ENCODE data around the gene CST7. TPM values are rescaled to one million over a fixed set of nuclear protein-coding genes. Genes with fewer than 3 reads are reported as not detected.

CST7 gene
- total and polyA plus RNA-seq, 2 experiments from 2014 or later: not detected

DNA sequence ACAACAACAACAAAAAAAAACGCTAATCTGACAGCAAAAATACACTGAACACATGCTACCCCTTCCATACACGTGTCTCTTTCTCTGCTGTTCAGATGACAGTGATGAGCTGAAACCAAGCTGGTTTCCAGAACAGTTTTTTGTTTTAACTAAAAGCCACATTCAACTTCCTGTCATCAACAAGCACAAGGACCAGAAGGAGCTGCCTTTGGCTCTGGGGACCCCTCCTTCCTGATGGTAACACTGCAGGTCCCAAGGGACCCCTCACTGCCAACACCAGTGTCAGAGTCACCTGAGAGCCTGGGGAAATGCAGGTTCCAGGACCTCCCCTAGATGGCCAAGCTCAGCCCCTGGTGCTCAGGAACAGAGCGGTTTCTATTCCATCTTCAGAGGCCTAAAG is 6.0 kb downstream of the CST7 start:
- Histone ChIP-seq H3K4me3 (no peak overlapping the region), H3K79me2 (replicated peaks; ENCODE audit: insufficient read depth) (no peaks in the 10 kb centered on the region), H3K36me3 (ENCODE audit: insufficient read depth) (no peaks in the 10 kb centered on the region), H3K27me3 (ENCODE audit: insufficient read depth) (no peaks in the 10 kb centered on the region), H3K9me2 (ENCODE audit: insufficient read depth) (no peaks in the 10 kb centered on the region), H2AFZ (no peak overlapping the region), H3F3A (replicated peaks; ENCODE audit: low read depth) (no peaks in the 10 kb centered on the region), H3K4me2 (no peak overlapping the region), H4K20me1 (replicated peaks; ENCODE audit: insufficient read depth) (no peaks in the 10 kb centered on the region; the same call in 1 of the 2 replicates), H3K27ac (ENCODE audit: low read depth) (no peak overlapping the region), H3K4me1 (ENCODE audit: insufficient read depth) (no peaks in the 10 kb centered on the region)
- Mint-ChIP-seq H3K4me1 (peaks cover 9% of the 10 kb centered on the region; the same call in 2 of the 3 replicates), H3K27ac (no peak overlapping the region), H3K36me3 (ENCODE audit: low read depth) (peaks cover 3% of the 10 kb centered on the region; the same call in 1 of the 3 replicates), H3K4me3 (no peak overlapping the region), H3K9me3 (no peaks in the 10 kb centered on the region; the same call in 2 of the 3 replicates), H3K27me3 (ENCODE audit: insufficient read depth, low read depth, poor library complexity) (peaks cover 2% of the 10 kb centered on the region)
- no peak for DNase-seq (ENCODE audit: low spot score)
- ATAC-seq: no peak
- TF ChIP-seq, protein P1, sequence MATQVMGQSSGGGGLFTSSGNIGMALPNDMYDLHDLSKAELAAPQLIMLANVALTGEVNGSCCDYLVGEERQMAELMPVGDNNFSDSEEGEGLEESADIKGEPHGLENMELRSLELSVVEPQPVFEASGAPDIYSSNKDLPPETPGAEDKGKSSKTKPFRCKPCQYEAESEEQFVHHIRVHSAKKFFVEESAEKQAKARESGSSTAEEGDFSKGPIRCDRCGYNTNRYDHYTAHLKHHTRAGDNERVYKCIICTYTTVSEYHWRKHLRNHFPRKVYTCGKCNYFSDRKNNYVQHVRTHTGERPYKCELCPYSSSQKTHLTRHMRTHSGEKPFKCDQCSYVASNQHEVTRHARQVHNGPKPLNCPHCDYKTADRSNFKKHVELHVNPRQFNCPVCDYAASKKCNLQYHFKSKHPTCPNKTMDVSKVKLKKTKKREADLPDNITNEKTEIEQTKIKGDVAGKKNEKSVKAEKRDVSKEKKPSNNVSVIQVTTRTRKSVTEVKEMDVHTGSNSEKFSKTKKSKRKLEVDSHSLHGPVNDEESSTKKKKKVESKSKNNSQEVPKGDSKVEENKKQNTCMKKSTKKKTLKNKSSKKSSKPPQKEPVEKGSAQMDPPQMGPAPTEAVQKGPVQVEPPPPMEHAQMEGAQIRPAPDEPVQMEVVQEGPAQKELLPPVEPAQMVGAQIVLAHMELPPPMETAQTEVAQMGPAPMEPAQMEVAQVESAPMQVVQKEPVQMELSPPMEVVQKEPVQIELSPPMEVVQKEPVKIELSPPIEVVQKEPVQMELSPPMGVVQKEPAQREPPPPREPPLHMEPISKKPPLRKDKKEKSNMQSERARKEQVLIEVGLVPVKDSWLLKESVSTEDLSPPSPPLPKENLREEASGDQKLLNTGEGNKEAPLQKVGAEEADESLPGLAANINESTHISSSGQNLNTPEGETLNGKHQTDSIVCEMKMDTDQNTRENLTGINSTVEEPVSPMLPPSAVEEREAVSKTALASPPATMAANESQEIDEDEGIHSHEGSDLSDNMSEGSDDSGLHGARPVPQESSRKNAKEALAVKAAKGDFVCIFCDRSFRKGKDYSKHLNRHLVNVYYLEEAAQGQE (IDR thresholded peaks at IDR 0.05; ENCODE audit: unreplicated experiment): no peak
- TF ChIP-seq NANOG (IDR thresholded peaks at IDR 0.05; ENCODE audit: borderline replicate concordance): no peak

DNA sequence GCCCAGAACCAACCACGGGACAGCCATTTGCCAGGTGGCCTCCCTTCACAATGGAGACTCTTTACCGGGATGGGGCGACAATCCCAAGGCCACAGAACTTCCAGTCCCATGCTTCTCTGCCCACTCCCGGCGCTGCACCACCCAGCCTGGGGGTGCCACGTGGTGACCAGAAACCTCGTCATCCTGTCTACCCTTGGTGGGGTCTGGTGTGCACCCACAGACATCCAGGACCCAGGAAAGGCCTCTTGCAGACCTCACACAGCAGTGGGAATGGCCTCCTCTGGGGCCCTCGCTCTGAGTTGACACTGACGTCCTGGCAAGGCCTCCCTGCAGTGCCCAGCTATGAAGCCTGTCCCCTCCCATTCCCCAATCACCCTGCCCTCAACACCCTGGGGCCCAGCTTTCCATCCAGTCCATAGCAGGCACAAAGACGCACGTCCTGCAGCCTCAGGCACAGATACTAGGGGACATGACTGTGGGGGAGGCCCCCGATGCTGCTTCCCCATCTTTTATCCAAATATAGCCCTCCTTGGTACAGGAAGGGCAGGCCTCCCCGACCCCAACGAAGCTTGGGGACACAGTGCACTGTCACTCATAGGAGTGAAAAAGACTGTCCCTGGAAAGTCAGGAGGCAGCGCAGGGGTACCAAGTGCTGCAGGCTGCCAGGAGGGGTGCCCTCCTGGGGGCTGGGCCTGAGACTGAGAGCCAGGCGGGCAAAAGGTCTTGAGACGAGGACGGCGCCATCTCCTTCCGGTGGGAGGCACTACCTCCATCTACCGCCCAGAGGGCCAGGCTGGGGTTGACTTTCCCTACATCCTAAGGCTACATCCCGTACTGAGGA is 7.2 kb downstream of the CST7 start:
- Histone ChIP-seq H4K20me1 (replicated peaks; ENCODE audit: insufficient read depth) (no peaks in the 10 kb centered on the region; the same call in 1 of the 2 replicates), H3K9me2 (ENCODE audit: insufficient read depth) (no peaks in the 10 kb centered on the region), H3F3A (replicated peaks; ENCODE audit: low read depth) (no peaks in the 10 kb centered on the region), H3K36me3 (ENCODE audit: insufficient read depth) (no peaks in the 10 kb centered on the region), H3K27me3 (ENCODE audit: insufficient read depth) (no peaks in the 10 kb centered on the region), H3K4me3 (no peak overlapping the region), H2AFZ (no peak overlapping the region), H3K27ac (ENCODE audit: low read depth) (no peak overlapping the region), H3K79me2 (replicated peaks; ENCODE audit: insufficient read depth) (no peaks in the 10 kb centered on the region), H3K4me1 (ENCODE audit: insufficient read depth) (no peaks in the 10 kb centered on the region), H3K4me2 (no peak overlapping the region)
- Mint-ChIP-seq H3K4me3 (no peak overlapping the region), H3K9me3 (no peaks in the 10 kb centered on the region; the same call in 2 of the 3 replicates), H3K4me1 (peaks cover 9% of the 10 kb centered on the region; the same call in 2 of the 3 replicates), H3K27ac (no peak overlapping the region), H3K36me3 (ENCODE audit: low read depth) (peaks cover 3% of the 10 kb centered on the region; the same call in 1 of the 3 replicates), H3K27me3 (ENCODE audit: insufficient read depth, low read depth, poor library complexity) (peaks cover 6% of the 10 kb centered on the region)
- ATAC-seq (no peak), DNase-seq (ENCODE audit: low spot score) (no peak)
- TF ChIP-seq, protein P2, sequence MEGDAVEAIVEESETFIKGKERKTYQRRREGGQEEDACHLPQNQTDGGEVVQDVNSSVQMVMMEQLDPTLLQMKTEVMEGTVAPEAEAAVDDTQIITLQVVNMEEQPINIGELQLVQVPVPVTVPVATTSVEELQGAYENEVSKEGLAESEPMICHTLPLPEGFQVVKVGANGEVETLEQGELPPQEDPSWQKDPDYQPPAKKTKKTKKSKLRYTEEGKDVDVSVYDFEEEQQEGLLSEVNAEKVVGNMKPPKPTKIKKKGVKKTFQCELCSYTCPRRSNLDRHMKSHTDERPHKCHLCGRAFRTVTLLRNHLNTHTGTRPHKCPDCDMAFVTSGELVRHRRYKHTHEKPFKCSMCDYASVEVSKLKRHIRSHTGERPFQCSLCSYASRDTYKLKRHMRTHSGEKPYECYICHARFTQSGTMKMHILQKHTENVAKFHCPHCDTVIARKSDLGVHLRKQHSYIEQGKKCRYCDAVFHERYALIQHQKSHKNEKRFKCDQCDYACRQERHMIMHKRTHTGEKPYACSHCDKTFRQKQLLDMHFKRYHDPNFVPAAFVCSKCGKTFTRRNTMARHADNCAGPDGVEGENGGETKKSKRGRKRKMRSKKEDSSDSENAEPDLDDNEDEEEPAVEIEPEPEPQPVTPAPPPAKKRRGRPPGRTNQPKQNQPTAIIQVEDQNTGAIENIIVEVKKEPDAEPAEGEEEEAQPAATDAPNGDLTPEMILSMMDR (conservative IDR thresholded peaks at IDR 0.05; ENCODE audit: low read depth in 2 of 2): no peak
- TF ChIP-seq ZNF331 (CRISPR knock-in tag; IDR thresholded peaks at IDR 0.05; ENCODE audit: low read depth): no peak
- TF ChIP-seq EZH2phosphoT487 (IDR thresholded peaks at IDR 0.05; ENCODE audit: unreplicated experiment): no peak
